Activated CD8-positive, alpha-beta memory T cell treated with anti-CD3 and anti-CD28 coated beads, Interleukin-2, amount 50 U/mL, for 24 hours (primary cell): ENCODE measurements around the gene VMA21.
A peak's percentile ranks its signal among the peaks of the same experiment; 100 is the strongest.

ENCODE experiments used
- DNase-seq: peaks from one replicate; pipeline ENCODE4 v3.0.0-alpha.2; 2020; ENCODE audit errors: extremely low read depth

Gene VMA21

GRCh38 chrX:151396825-151397740 lies at the start of gene VMA21:
TSS of gene VMA21 (plus strand) at chrX:151397206. CDS start at chrX:151397309, 103 bp downstream.
- DNase-seq: peak; percentile 50

GRCh38 chrX:151359341-151359740 lies 37.7 kb upstream of the VMA21 start:
- DNase-seq: no peak

- DNase-seq: peak; percentile 6
These were observed 36.8 kb upstream of the VMA21 start for GRCh38 chrX:151359931-151360871.

GRCh38 chrX:151363316-151363715 lies 33.7 kb upstream of the VMA21 start:
- DNase-seq: no peak

- no peak for DNase-seq
These were observed 31.4 kb upstream of the VMA21 start for GRCh38 chrX:151365579-151365978.

- DNase-seq: no peak
These were observed 26.1 kb upstream of the VMA21 start for GRCh38 chrX:151370906-151371305.

GRCh38 chrX:151384807-151385206 lies 12.2 kb upstream of the VMA21 start:
- no peak for DNase-seq

GRCh38 chrX:151386838-151387459 lies 10.1 kb upstream of the VMA21 start:
- DNase-seq: no peak

GRCh38 chrX:151391722-151392121 lies 5.3 kb upstream of the VMA21 start:
- no peak for DNase-seq

GRCh38 chrX:151393514-151393913 lies 3.5 kb upstream of the VMA21 start:
- peak; percentile 7 for DNase-seq

- DNase-seq: peak; percentile 2
These were observed 773 bp upstream of the VMA21 start for GRCh38 chrX:151396042-151396824.

GRCh38 chrX:151397741-151398070 lies 700 bp downstream of the VMA21 start:
- DNase-seq: no peak

GRCh38 chrX:151398346-151398745 lies 1.3 kb downstream of the VMA21 start:
- no peak for DNase-seq

- DNase-seq: no peak
These were observed 5.8 kb downstream of the VMA21 start for GRCh38 chrX:151402719-151403390.

GRCh38 chrX:151416579-151416978 lies 19.6 kb downstream of the VMA21 start:
- no peak for DNase-seq

GRCh38 chrX:151419782-151420181 lies 22.8 kb downstream of the VMA21 start:
- DNase-seq: no peak

GRCh38 chrX:151424505-151424904 lies 27.5 kb downstream of the VMA21 start:
- no peak for DNase-seq

GRCh38 chrX:151448509-151448908 lies 51.5 kb downstream of the VMA21 start:
- no peak for DNase-seq

- no peak for DNase-seq
These were observed 61.8 kb downstream of the VMA21 start for GRCh38 chrX:151458824-151459223.
